GM12891 (cell line): Measurements from ENCODE around the gene ETV7. TPM values are rescaled to one million over a fixed set of nuclear protein-coding genes. Genes with fewer than 3 reads are reported as not detected.

Experiments
- DNase-seq: peaks from one replicate; pipeline ENCODE4 v3.0.0; 2011; ENCODE audit warnings: low spot score; ENCODE audit not compliant: insufficient read length
- FAIRE-seq: peaks from 2 replicates; lab custom pipeline; 2011; peaks lifted over from hg19 to GRCh38; lab: Jason Lieb, UNC
- PAX5 ChIP-seq: IDR thresholded peaks from 2 replicates; pipeline ENCODE4 v1.6.1; 2011; ENCODE audit warnings: low read length, moderate library complexity, mild to moderate bottlenecking; ENCODE audit not compliant: insufficient read depth, severe bottlenecking
- POLR2A ChIP-seq: IDR thresholded peaks from 2 replicates; pipeline ENCODE4 v1.6.1; 2011; ENCODE audit warnings: low read depth, low read length, control low read depth
- POLR2AphosphoS5 ChIP-seq: IDR thresholded peaks from 2 replicates; pipeline ENCODE4 v1.6.1; 2011; ENCODE audit warnings: low read depth, low read length, control low read depth
- POU2F2 ChIP-seq: IDR thresholded peaks from 2 replicates; pipeline ENCODE4 v1.6.1; 2011; ENCODE audit warnings: low read depth, mild to moderate bottlenecking, control low read depth, low read length, moderate library complexity
- SPI1 ChIP-seq: IDR thresholded peaks from 2 replicates; pipeline ENCODE4 v1.6.1; 2011; ENCODE audit warnings: low read depth, low read length, control low read depth
- TAF1 ChIP-seq: IDR thresholded peaks from 2 replicates; pipeline ENCODE4 v1.6.1; 2011; ENCODE audit warnings: low read depth, low read length, control low read depth
- polyA plus RNA-seq: library from polyadenylated mRNA; unstranded; fragments of >200 nt; gene quantifications from one replicate; pipeline ENCODE4 v1.2.1, GENCODE V29; 2012; ENCODE audit warnings: low read depth, missing spikeins, inconsistent platforms; ENCODE audit not compliant: missing spikeins

Gene ETV7
- 4.7 TPM for polyA plus RNA-seq

- FAIRE-seq: peak; percentile 61
- DNase-seq: peak; percentile 40
Measured at GRCh38 chr6:36387440-36388303, at the start of gene ETV7. Gene ETV7, minus strand, starts transcription at chr6:36387669. Its CDS starts 128 bp downstream, at chr6:36387541.

GRCh38 chr6:36436466-36436865 lies 49.0 kb upstream of the ETV7 start:
- FAIRE-seq: peak; percentile 69
- TF ChIP-seq POLR2AphosphoS5 (no peak), PAX5 (no peak), SPI1 (no peak), POU2F2 (no peak), POLR2A (no peak), TAF1 (no peak)
- no peak for DNase-seq

More at GRCh38 chr6:36387440-36388303, at the start of gene ETV7:
- TF ChIP-seq TAF1: no peak
- no peak for TF ChIP-seq SPI1
- no peak for TF ChIP-seq PAX5
- no peak for TF ChIP-seq POLR2A
- no peak for TF ChIP-seq POU2F2
- no peak for TF ChIP-seq POLR2AphosphoS5

GRCh38 chr6:36432151-36432671 lies 44.7 kb upstream of the ETV7 start:
- DNase-seq (no peak), FAIRE-seq (no peak)
- 0 out of 2 replicates have a peak, but pooled peaks have one; percentile 20 for TF ChIP-seq SPI1
- TF ChIP-seq PAX5: no peak
- TF ChIP-seq POLR2A: no peak
- TF ChIP-seq POLR2AphosphoS5: no peak
- TF ChIP-seq TAF1: no peak
- no peak for TF ChIP-seq POU2F2

GRCh38 chr6:36431197-36431596 lies 43.7 kb upstream of the ETV7 start:
- no peak for FAIRE-seq
- no peak for TF ChIP-seq TAF1
- no peak for TF ChIP-seq POU2F2
- no peak for TF ChIP-seq SPI1
- no peak for TF ChIP-seq POLR2A
- TF ChIP-seq POLR2AphosphoS5: no peak
- TF ChIP-seq PAX5: no peak
- no peak for DNase-seq

- FAIRE-seq: no peak
- TF ChIP-seq POU2F2 (no peak), TAF1 (no peak), SPI1 (no peak), POLR2AphosphoS5 (no peak), POLR2A (no peak), PAX5 (no peak)
- no peak for DNase-seq
Measured at GRCh38 chr6:36430351-36430750, 42.9 kb upstream of the ETV7 start.

GRCh38 chr6:36428911-36429310 lies 41.4 kb upstream of the ETV7 start:
- TF ChIP-seq POU2F2 (no peak), POLR2A (no peak), TAF1 (no peak), PAX5 (no peak), SPI1 (no peak), POLR2AphosphoS5 (no peak)
- FAIRE-seq (no peak), DNase-seq (no peak)

GRCh38 chr6:36426622-36427021 lies 39.2 kb upstream of the ETV7 start:
- TF ChIP-seq PAX5: no peak
- TF ChIP-seq TAF1: no peak
- no peak for TF ChIP-seq POLR2A
- no peak for FAIRE-seq
- no peak for DNase-seq

- peak; percentile 93 for DNase-seq
- peak; percentile 98 for FAIRE-seq
- TF ChIP-seq POLR2A (peak; percentile 46; the same call in 1 of the 2 replicates), POLR2AphosphoS5 (0 out of 2 replicates have a peak, but pooled peaks have one; percentile 26), POU2F2 (0 out of 2 replicates have a peak, but pooled peaks have one; percentile 29), PAX5 (no peak), SPI1 (no peak), TAF1 (peak; percentile 18; the same call in 1 of the 2 replicates)
Measured at GRCh38 chr6:36423101-36423824, 35.8 kb upstream of the ETV7 start.

GRCh38 chr6:36422714-36423100 lies 35.2 kb upstream of the ETV7 start:
- no peak for DNase-seq
- TF ChIP-seq TAF1: no peak
- no peak for TF ChIP-seq POLR2A
- no peak for TF ChIP-seq POLR2AphosphoS5
- no peak for TF ChIP-seq POU2F2
- TF ChIP-seq PAX5: no peak
- no peak for TF ChIP-seq SPI1
- FAIRE-seq: no peak
